ENCODE data around the gene TAL1.

DNA sequence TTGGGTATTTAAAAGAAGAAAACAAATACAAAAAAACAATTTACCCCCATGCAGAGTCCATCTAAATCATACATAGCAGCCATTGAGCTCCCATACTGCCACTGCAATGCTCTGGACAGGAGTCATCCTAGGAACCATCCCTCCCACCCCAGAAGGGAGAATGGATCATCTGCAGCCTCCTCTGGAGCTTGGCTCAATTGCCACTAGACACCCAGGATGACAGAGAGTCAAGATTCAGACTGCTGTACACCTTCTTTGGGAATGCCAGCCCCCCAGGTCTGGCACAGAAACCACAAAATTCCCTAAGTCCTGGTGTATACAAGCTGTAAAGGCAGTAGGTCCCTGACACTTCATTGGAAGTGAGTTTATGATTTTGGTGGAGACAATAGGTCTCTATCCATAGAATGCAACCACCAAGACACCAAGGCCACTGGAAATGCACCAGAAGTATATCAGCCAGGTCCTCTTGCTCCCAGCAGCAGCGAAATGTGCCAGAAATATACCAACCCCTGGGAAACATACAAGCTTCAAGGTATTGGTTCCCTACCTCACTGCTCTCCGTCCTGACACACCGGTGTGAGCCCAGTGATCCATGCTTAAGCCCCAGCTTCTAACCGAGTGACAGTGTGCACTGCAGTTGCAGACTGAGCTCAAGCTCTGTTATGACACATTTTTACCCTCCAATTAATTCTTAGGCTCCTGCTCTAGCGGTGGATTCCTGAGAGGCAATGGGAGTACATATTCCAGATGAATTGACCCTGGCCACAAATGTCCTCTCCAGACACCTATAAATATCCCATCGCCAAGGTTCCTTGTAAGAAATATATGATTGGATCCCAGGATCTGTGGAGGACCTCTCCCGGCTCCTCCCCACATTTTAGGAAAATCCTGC is 4.4 kb downstream of the TAL1 start:
- TF ChIP-seq, protein P1, sequence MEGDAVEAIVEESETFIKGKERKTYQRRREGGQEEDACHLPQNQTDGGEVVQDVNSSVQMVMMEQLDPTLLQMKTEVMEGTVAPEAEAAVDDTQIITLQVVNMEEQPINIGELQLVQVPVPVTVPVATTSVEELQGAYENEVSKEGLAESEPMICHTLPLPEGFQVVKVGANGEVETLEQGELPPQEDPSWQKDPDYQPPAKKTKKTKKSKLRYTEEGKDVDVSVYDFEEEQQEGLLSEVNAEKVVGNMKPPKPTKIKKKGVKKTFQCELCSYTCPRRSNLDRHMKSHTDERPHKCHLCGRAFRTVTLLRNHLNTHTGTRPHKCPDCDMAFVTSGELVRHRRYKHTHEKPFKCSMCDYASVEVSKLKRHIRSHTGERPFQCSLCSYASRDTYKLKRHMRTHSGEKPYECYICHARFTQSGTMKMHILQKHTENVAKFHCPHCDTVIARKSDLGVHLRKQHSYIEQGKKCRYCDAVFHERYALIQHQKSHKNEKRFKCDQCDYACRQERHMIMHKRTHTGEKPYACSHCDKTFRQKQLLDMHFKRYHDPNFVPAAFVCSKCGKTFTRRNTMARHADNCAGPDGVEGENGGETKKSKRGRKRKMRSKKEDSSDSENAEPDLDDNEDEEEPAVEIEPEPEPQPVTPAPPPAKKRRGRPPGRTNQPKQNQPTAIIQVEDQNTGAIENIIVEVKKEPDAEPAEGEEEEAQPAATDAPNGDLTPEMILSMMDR (IDR thresholded peaks at IDR 0.05) = no peak
- no peak for TF ChIP-seq POLR2A (IDR thresholded peaks at IDR 0.05)

Measured in right lobe of liver (tissue), 4 donors.